ENCODE results near the gene SLC12A7. TPM values are rescaled to one million over a fixed set of nuclear protein-coding genes. Genes with fewer than 3 reads are reported as not detected.

The SLC12A7 gene
- total and polyA plus RNA-seq, 9 of the 15 experiments (the other 6 are each of a cell fraction or from before 2014, with no cell fraction given): 0.01 to 3.1 (median 0.56) TPM

DNA sequence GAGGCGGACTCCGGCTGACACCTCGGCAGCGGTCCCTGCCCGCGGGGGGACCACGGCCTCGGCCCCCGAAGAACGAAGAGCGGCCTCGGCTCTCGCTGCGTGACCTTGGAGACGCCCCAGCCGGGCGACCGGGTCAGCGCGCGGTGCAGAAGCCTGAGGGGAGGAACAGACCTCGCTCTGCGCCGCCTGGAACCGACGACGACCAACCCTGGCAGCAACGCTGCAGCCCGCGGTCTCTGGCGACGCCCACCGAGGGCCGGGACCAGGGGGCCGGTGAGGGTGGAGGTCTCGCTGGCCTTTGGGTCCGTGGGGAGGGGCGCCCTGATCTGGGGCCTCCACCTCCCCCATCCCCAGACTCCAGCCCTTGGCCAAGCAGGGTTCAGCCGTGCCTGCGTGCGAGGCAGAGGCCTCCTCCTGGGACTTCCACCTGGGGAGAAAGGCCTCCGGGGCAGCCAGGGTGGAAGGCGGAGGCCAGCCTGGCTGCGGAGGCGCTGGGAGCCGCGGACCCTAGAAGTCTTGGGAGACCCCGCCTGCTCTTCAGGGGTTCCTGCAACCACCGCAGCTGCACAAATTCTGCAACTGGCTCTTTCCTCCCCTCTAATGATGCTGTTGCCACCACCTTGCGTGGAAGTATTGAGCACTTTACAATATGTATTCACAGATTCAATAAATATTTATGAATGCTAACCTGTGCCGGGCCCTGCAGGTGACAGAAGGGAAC lies 44.3 kb upstream of the SLC12A7 start:
- Histone ChIP-seq H3K9me1 (ENCODE audit: control insufficient read depth, insufficient read depth, low read length) (peaks cover 4% of the 10 kb centered on the region), H3K9me3 (replicated peaks; ENCODE audit: control insufficient read depth, insufficient read depth, low read depth, low read length) (peaks cover 4% of the 10 kb centered on the region; the same call in 1 of the 2 replicates), H4K20me1 (replicated peaks; ENCODE audit: control insufficient read depth, insufficient read depth, low read length) (peaks cover 44% of the 10 kb centered on the region), H3K79me2 (ENCODE audit: control insufficient read depth, insufficient read depth, low read length) (no peaks in the 10 kb centered on the region), H3K4me2 (ENCODE audit: insufficient read depth, low read length) (no peak overlapping the region), H3K36me3 (ENCODE audit: control insufficient read depth, insufficient read depth, low read length) (no peaks in the 10 kb centered on the region), H3K27ac (ENCODE audit: extremely low read depth, low read depth, low read length) (no peak overlapping the region), H3K4me1 (replicated peaks in 1 of 2; ENCODE audit: control insufficient read depth in 2 of 2, insufficient read depth in 2 of 2, low read length in 2 of 2) (peaks cover 0 to 19% of the 10 kb centered on the region in 2 experiments; a peak in 2 of 5 replicates), H2AFZ (ENCODE audit: low read depth, low read length) (no peak overlapping the region), H3K27me3 (ENCODE audit: control insufficient read depth in 2 of 2, insufficient read depth in 2 of 2, low read length in 2 of 2) (peaks cover 51 to 82% of the 10 kb centered on the region in 2 experiments), H3K4me3 (no peak overlapping the region), H3K9ac (ENCODE audit: insufficient read depth in 1 of 2, low read depth in 2 of 2, low read length in 2 of 2) (no peak overlapping the region)
- ATAC-seq (no peak), FAIRE-seq (no peak), DNase-seq (ENCODE audit: extremely low read depth in 1 of 4, low spot score in 3 of 4) (no peak)
- ChIA-PET CTCF (ENCODE audit: low intra/inter-chr PET ratio) (interaction anchor here (0.6 kb wide), 1 partner anchor 12 kb away, joined by 3 read pairs; no protein-coding TSS in a partner anchor), POLR2A (interaction anchor here (0.8 kb wide), 1 partner anchor 32 kb away, joined by 3 read pairs; no protein-coding TSS in a partner anchor)
- WGBS (ENCODE audit: insufficient coverage, low coverage, missing lambda C conversion rate): 40% methylated on average over 21 of the region's 51 CpGs
- in situ Hi-C loops (cut with MboI): no loop called here
- intact Hi-C loops (cut with micrococcal nuclease): no loop called here
- TF ChIP-seq, protein P1, sequence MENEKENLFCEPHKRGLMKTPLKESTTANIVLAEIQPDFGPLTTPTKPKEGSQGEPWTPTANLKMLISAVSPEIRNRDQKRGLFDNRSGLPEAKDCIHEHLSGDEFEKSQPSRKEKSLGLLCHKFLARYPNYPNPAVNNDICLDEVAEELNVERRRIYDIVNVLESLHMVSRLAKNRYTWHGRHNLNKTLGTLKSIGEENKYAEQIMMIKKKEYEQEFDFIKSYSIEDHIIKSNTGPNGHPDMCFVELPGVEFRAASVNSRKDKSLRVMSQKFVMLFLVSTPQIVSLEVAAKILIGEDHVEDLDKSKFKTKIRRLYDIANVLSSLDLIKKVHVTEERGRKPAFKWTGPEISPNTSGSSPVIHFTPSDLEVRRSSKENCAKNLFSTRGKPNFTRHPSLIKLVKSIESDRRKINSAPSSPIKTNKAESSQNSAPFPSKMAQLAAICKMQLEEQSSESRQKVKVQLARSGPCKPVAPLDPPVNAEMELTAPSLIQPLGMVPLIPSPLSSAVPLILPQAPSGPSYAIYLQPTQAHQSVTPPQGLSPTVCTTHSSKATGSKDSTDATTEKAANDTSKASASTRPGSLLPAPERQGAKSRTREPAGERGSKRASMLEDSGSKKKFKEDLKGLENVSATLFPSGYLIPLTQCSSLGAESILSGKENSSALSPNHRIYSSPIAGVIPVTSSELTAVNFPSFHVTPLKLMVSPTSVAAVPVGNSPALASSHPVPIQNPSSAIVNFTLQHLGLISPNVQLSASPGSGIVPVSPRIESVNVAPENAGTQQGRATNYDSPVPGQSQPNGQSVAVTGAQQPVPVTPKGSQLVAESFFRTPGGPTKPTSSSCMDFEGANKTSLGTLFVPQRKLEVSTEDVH (IDR thresholded peaks at IDR 0.05; ENCODE audit: low read depth, partially characterized antibody): no peak
- TF ChIP-seq, protein P2, sequence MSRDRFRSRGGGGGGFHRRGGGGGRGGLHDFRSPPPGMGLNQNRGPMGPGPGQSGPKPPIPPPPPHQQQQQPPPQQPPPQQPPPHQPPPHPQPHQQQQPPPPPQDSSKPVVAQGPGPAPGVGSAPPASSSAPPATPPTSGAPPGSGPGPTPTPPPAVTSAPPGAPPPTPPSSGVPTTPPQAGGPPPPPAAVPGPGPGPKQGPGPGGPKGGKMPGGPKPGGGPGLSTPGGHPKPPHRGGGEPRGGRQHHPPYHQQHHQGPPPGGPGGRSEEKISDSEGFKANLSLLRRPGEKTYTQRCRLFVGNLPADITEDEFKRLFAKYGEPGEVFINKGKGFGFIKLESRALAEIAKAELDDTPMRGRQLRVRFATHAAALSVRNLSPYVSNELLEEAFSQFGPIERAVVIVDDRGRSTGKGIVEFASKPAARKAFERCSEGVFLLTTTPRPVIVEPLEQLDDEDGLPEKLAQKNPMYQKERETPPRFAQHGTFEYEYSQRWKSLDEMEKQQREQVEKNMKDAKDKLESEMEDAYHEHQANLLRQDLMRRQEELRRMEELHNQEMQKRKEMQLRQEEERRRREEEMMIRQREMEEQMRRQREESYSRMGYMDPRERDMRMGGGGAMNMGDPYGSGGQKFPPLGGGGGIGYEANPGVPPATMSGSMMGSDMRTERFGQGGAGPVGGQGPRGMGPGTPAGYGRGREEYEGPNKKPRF (IDR thresholded peaks at IDR 0.05; ENCODE audit: low read depth, low read length): no peak
- no peak for TF ChIP-seq ZNF699 (CRISPR knock-in tag; IDR thresholded peaks at IDR 0.05; ENCODE audit: insufficient replicate concordance)
- BruUV-seq (replicated peaks): no TSS peak

Data from K562 (cell line).